ENCODE measurements around the gene PDE6D.
"Not testable (repeated sequence)": the region's sequence is repeated elsewhere in the genome, so short reads cannot be mapped to it uniquely, and the experiment has no call there.

Gene PDE6D

DNA sequence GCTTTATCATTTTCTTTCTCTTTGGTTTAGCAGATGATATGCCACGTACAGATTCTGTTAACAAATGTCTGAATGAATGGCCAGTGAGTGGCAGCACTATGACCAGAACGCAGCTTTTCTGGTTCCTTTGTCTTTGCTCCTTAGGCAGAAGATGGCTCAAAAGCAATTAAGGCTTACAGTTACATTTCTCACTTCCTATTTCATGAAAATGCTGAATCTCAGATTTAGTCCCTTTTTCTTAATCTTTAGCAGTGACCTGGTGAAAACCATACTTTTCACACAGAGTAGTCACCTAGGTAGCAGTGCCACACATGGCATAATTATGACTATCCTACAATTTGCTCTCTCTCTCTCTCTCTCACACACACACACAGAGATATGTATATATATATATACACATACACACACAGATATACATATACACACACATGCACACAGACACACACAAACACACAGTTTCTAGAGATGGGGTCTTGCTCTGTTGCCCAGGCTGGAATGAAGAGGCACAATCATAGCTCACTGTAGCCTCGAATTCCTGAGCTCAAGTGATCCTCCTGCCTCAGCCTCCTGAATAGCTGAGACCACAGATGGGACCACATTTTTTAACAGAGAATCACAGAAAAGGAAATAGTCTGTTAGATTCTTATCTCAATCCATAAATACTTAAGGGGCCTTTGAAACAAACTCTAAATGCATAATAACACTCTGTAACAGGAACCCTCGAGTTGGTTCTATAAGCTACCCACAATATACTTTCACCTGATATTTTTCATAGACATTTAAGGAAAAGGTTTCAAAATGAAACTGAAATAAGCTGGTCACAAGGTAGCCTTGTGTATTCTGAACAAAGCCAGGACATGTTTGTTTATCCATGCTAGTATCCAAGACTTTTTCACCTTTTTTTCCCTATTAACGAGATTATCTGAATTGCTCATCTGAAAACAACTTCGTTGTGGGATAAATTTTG is 11.6 kb downstream of the PDE6D start:
- DNase-seq (ENCODE audit: low spot score): no peak

DNA sequence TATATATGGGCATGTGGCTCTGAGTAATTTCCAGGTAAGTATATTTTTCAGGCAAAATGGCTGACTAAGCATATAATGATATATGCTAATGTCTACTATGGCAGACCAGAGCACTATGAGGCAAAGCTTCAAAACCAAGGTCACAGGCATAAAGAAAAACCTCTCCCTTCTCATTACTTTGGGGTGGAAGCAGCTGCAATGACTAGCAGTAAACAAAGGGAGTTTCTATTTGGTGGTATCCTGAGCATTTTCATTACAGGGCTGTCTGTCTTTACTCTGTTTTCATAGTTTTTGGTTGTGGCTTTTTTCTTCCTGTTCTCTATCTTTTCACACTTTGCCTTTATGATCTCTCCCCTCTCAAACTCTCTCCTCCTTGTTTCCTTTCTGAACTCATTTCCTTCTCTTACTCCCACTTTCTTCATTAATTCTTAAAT is 15.6 kb downstream of the PDE6D start:
- no peak for DNase-seq (ENCODE audit: low spot score)

DNA sequence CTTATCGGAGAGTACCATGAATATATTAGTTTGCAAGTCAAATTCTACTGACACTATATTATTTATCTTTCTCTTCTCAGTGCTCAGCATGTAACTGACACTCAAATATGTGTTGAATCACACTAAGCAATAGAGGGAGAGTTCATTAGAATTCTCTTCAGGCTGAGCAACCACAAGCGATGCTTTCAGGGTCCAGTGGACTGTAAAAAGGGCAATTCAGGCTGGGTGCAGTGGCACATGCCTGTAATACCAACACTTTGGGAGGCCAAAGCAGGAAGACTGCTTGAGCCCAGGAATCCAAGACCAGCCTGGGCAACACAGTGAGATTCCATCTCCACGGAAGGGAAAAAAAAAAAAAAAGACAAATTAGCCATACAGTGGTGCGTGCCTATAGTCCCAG is 16.3 kb downstream of the PDE6D start:
- DNase-seq (ENCODE audit: low spot score): no peak

DNA sequence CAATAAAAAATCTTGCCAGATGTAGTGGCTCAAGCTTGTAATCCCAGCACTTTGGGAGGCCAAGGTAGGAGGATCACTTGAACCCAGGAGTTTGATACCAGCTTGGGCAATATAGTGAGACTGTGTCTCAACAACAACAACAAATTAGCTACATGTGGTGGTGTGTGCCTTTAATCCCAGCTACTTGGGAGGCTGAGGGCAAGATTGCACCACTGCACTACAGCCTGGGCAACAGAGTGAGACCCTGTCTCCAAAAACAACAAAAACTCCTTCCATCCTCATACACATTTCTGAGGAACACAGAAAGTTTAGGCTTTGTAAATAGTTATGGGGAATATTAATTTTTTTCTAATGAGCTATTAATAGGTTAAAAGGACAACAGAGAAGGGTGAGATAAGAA is 17.0 kb downstream of the PDE6D start:
- no peak for DNase-seq (ENCODE audit: low spot score)

DNA sequence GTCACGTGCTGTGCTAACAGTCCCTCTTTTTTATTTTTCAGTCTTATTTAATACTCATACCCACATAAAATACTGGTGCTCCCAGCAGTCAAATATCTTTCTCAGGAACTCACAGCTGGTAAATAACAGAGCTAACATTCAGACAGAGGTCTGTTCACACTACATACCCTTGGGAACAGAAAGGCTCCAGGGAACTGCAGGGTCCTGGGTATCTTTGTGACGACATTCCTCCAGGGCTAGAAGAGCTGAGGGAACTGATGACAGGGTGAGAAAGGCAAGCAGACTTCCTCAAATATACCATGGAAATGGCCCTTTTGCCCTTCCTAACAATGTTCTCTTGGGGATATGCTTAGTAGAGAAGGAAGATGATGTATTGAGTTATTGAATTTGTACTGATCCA is 19.3 kb downstream of the PDE6D start:
- no peak for DNase-seq (ENCODE audit: low spot score)

DNA sequence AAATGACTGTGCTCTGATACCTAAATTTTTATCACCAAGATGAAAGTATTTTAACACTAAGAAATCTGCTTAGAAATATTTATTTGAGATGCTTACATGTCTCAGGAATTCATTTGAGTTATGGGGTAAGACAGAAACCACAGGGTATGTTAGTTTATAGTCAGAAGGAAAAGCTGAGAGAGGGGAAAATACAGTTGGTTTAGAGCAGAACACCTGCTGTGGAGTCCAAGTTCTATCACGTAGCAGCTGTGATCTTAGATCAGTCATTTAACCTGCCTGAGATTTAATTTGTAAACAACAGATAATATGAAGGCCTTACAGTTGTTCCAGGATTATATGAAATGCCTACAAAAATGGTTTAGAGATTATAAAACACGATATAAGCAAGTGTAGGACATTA is 29.0 kb downstream of the PDE6D start:
- no peak for DNase-seq (ENCODE audit: low spot score)

DNA sequence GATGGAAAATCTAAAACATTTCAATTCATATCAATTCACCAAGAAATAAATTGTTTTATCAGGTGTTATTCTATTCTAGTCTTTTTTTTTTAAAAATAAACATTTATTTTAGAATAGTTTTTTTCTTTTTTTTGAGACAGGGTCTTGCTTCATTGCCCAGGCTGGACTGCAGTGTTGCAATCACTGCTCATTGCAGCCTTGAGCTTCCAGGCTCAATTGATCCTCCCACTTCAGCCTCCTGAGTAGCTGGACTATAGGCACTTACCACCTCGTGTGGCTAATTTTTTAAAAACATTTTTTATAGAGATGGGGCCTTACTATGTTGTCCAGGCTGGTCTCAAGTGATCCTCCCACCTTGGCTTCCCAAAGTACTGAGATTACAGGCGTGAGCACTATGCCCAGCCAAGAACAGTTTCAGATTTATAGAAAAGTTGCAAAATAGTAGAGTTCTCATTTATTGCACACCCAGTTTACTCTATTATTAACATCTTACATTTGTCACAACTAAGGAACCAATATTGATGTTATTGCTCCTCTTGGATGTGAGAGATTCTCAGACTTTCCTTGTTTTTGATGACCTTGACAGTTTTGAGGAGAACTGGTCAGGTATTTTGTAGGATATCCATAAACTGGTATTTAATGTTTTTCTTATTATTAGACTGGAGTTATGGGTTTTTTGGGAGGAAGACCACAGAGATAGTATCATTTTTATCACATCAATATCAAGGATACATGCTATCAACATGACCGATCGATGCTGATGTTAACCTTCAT is 29.9 kb downstream of the PDE6D start:
- DNase-seq (ENCODE audit: low spot score): no peak

DNA sequence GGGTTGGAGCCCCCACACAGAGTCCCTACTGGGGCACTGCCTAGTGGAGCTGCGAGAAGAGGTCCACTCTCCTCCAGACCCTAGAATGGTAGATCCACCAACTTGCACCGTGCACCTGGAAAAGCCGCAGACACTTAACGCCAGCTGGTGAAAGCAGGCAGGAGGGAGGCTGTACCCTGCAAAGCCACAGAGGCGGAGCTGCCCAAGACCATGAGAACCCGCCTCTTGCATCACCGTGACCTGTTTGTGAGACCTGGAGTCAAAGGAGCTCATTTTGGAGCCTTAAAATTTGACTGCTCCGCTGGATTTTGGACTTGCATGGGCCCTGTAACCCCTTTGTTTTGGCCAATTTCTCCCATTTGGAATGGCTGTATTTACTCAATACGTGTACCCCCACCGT is 32.1 kb downstream of the PDE6D start:
- DNase-seq (ENCODE audit: low spot score): not testable (repeated sequence)

DNA sequence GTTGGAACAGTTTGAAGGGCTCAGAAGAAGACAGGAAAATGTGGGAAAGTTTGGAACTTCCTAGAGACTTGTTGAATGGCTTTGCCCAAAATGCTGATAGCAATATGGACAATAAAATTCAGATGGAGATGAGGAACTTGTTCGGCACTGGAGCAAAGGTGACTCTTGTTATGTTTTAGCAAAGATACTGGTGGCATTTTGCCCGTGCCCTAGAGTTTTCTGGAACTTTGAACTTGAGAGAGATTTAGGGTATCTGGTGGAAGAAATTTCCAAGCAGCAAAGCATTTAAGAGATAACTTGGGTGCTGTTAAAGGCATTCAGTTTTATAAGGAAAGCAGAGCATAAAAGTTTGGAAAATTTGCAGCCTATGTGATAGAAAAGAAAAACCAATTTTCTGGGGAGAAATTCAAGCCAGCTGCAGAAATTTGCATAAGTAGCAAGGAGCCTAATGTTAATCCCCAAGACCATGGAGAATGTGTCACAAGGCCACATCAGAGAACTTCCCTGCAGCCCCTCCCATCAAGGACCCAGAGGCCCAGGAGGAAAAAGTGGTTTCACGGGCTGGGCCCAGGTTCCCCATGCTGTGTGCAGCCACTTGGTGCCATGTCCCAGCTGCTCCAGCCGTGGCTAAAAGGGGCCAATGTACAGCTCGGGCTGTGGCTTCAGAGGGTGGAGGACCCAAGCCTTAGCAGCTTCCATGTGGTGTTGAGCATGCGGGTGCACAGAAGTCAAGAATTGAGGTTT is 32.8 kb downstream of the PDE6D start:
- DNase-seq (ENCODE audit: low spot score): not testable (repeated sequence)

DNA sequence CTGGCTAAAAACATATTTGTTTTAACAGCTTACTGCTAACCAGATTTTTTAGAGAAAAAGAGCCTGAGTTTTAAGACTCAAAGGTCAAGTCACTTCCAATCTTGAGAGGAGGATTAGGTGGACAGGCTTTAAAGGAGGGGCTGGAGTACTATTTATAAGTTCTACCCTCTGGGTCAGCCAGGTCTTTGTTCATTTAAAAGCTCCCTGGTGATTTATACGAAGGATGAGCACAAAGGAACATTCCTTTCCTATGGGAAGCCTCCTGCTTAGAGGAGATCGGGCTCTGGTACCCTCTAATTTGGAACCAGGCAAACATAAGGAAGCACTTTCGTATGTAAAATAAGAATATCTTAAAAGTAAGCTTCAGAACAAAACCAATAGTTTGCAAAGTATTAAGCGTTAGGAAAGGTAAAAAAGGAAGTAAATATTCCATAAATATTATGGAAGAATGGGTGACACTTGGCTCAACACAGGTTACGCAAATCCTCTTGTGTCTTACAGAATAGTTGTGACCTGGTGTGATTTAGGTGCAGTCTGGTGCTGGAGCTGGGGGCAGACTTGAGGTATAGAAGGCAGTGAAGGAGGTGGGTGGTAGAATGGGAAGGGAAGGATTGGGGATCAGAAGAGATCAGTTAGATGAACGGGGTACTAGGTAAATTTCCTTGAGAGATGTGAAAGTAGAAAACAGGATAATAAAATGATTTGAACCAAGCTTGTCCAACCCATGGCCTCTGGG is 35.6 kb downstream of the PDE6D start:
- DNase-seq (ENCODE audit: low spot score): no peak

DNA sequence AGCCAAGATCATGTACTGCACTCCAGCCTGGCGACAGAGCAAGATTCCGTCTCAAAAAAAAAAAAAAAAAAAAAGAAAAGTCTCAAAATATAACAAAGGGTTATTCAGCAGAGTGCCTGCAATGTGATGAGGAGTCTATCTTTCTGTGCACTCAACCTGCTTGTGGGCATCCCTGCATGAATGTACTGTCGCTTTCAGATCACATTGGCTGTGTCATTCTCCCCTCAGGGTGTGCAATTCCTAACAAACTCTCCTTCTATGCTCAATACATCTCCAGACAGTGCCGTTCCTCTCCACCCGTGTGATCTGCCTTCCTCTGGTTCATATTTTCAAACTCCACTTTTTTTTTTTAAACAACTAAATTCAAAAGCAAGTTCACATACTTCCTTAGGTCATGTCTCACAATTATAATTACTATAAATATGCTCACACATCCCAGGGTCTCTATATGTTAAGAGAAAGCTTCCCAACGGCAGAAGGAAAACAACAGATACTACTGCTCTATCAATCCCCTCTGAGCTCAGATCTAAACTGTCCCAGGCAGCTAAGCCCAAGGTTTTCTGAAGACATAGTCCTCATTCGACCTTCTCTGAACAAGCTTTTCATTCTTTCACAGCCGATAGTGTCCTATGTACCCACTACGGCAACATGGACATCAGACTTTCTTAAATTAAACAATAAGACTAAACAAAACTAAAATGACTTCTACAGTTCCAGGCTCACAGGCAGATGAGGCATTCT is 37.5 kb downstream of the PDE6D start:
- no peak for DNase-seq (ENCODE audit: low spot score)

DNA sequence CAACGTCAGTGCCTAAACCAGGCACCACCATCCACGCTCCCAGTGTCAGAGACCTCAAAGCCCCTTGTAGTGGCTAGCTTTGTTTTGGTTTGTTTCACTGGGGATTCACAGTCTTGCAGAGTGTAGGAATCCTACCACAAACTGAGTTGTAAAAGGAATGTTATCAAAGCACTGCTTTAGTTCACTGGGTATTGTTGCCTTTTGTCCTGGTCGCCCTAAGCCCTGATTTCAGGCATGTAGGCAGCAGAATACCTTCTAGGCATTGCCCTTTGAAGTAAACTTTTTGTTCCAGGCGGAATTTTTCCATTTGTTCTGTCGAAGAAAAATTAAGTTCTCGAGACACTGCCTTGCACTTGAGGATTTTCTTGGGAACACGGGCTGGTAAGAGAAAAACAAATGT is 43.3 kb downstream of the PDE6D start:
- no peak for DNase-seq (ENCODE audit: low spot score)

DNA sequence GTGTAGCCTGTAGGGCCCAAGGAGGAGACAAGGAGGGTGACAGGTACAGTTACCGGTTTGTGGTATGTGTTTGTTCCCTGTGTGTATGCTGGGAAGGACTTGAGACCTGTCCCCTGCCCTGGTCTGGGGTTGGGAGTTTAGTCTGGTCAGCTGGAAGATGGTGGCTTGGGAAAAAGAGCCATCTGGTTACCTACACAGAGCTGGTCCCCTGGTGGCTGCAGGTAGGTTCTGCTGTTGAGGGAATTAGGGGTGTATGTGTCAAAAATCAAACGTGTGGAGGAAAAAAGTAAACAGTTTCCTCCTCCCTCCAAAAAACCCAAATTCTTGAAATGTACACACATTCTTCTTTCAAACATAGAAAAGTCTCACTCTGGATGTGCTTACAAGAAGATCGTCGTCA is 48.5 kb downstream of the PDE6D start:
- DNase-seq (ENCODE audit: low spot score): no peak

DNA sequence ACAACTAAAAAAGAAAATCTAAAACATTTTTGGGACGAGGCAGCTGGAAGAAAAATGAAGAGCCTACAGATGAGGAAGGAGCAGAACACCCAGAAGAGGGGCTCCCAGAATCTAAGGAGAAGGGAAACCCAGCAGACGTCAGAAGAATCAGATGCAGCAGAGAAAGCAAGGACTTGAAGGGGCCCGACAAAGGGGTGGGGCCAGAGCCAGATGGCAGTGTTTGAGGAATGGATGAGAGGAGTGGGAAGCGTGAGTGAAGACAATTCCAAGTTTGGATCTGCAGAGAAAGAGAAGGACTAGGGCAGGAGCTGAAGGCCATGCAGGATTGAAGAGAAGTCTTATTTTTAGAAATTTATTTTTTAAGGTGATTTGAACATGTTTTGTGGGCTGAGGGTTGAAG is 53.5 kb downstream of the PDE6D start:
- no peak for DNase-seq (ENCODE audit: low spot score)

DNA sequence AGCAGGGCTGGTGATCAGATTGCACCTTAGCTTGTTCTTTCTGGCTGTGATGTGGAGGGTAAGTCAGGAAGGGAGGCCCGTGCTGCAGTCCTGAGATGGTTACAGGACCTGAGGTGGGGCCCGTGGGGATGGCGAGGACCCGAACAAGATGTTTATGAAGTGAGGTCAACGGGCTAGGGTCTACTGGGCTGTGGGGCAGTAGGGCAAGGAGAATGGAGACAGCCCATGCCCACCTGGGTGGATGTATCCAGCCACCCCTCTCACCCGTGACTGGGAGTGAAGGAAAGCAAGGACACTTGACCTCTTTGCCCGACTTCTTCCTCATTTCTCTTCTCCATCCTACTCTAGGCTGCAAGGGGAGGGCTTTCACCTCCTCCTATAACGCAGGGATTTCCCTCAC is 54.8 kb downstream of the PDE6D start:
- no peak for DNase-seq (ENCODE audit: low spot score)

DNA sequence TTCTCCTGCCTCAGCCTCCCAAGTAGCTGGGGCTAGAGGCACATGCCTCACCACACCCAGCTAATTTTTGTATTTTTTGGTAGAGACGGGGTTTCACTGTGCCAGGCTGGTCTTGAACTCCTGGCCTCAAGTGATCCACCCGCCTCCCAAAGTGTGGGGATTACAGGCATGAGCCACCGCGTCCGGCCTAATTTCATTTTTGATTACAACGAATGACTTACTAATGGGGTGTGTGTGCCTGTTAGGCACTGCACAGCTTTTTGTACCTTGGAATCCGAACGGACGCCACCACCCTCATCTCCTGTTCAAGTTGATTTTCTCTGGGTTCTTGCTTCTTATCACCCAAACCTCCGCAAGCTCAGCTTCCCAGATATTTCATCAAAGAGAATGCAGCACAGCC is 55.6 kb downstream of the PDE6D start:
- no peak for DNase-seq (ENCODE audit: low spot score)

DNA sequence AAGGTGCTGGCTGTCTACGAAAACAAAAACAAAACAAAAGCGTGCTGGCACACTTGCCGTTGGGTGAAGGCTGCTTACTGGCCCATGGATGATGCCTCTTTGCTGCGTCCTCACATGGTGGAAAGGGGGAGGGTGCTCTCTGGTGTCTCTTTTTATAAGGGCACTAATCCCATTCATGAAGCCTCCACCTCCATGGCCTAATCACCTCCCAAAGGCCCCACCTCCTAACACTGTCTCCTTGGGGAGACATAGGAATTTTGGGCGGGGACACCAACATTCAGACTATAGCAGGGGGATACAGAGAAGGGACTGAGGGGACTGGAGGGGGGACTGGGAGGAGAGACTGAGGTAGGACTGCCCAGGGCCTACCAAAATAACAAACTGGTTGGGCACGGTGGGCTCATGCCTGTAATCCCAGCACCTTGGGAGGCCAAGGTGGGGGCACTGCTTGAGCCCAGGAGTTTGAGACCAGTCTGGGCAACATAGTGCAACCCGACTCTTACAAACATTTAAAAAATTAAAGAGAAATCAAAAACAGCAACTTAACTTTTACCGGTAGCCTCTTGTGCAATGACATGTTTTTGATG is 58.3 kb downstream of the PDE6D start:
- DNase-seq (ENCODE audit: low spot score): no peak

DNA sequence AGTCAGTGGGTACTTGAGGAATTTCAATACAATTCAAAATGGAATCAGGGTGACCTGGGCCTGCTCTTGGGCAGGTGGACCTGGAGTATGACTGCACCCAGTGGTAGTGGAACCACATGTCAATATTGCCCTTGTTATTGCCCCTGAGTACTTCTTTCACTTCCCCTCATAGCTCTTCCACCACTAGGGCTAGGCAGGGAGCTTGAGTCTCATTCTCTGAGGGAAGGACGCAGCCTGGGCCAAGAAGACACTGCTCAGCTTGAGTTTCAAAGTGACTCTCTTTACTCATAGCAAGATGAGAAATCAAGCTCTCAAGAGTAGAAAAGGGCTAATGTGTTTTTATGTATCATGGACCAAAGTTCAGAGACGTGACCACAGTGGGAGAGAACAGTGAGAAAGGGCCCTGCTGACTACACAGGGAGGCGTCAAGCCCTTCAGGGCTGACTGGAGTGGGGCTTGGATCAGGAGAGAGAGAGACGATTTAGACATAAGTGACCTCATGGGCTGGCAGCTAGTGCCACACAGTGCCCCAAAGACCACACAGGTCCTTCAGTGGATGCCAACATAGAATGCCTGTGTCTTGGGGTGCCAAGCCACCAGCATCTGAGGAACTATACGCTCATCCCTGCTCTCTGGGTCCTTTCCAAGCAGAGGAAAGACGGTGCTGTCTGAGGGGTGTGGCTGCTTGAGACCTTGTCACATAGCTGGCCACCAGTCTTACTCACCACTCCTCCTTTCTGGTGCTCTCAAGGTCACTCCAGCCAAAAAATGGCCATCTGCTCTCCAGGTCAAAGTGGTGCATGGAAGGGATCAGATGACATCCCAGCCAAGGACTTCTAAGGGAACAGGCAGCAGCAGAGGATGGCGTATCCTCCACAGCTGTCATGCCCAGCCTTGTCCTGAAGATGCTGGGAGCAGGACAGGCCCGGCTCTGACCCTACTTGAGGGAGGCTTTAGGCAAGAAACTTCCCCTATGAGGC is 59.8 kb downstream of the PDE6D start:
- no peak for DNase-seq (ENCODE audit: low spot score)

DNA sequence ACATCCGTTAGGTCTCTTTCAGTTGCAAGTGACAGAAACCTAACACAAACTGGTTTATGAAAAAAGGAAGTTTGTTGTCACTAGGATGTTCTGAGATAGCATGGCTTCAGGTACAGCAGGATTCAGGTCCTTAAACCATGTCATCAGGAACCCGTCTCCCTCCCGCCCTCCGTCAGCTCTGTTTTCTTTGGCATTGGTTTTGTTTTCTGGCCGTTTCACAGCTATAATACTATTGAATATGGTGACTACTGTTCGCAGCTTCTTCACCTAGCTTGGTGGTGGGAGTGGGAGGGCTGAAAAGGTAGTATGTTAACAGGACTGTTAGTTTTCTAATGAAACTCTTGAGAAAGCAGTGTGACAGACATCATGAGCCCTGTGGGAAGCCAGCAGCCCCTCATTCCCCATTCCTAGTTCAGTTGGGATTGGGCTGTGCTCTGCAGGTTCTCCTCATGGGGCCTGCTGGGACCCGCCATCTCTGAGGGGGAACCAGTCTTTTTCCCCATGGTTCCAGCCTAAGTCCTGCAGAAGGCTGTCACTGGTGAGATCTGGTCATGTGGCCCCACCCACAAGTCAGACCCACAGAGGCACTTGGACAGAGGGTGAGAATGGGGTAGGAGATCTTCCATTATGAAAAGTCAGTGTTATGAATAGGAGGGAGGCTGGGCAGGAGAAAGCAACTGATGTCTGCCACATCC is 60.6 kb downstream of the PDE6D start:
- DNase-seq (ENCODE audit: low spot score): no peak
